ENCODE results near the gene CASP12.

Gene CASP12

DNA sequence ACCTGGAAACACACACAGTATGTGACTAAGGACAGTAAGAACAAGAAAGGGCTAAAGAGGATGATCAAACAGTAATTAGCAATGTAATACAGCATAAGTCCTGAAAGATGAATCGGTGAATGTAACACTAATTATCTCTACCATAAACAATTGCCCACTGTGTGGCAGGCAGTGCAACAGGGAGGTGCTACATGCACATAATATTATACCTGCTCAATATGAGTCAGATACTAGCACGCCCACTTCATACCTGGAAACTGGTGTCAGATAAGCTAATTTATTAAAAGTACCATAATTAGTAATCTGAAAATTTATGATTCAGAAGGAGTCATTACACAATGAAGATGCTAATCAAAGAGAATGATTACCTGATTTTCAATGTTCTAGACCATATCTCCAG is 14.9 kb downstream of the CASP12 start:
- DNase-seq, result no peak

DNA sequence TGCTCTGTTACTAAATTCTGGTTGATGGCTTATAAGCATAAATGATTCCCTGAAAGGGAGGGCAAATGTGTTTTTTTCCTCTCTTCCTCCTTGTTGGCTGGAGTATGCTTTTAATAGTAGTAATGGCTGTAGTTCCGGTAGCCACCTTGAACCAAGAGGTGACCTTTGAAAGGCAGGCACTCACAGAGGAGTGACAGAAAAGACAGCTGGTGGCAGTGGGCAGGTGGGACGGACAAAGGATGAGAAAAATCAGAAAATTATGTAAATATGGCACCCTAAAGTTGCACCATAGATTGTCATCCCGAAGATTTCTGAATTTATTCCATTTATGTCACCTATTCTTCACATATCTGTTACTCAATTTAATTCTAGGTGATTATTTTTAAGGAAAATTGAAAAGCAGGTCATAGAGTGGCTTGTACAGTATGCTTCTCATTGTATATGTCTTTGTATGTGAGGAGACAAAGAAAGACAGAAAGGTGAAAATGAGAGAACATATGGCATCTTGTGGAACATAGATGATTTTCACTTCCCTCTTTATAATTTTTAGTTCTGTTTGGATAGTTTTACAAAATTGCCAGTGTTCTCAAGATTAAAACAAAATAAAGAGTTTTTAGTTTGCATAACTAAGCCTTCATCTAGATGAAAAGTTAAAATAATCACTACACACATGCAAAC is 17.0 kb downstream of the CASP12 start:
- no peak for DNase-seq

DNA sequence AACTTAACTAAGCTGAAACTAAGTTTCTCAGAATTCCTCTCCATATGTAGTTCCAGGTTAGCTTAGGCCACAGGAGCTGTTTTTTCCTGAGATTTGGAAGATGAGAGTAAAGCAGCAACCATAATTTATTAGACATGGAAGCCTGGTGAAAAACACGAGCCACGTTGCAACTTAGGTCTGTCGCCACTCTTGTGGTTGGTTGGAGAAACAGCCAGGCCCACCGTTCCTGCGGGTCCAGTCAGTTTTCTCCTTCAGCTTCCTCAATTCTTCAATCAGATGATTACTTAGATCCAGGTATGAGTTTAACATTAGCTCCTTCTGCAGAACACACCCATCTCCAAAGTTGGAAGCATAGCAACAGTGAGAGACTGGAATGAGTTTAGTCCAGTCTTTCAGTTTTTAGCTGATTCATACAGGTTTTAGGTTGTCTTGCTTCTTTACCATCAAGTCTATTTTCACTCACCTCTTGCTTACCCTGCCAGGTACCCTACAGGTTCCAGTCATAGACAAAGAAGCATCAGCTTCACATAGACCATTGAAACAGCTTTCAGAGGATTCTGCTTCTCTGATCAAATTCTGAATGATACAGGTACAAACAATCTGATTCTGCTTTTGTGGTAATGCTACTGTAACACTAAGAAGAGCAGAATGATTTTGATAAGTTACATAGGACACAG is 18.6 kb downstream of the CASP12 start:
- no peak for DNase-seq

DNA sequence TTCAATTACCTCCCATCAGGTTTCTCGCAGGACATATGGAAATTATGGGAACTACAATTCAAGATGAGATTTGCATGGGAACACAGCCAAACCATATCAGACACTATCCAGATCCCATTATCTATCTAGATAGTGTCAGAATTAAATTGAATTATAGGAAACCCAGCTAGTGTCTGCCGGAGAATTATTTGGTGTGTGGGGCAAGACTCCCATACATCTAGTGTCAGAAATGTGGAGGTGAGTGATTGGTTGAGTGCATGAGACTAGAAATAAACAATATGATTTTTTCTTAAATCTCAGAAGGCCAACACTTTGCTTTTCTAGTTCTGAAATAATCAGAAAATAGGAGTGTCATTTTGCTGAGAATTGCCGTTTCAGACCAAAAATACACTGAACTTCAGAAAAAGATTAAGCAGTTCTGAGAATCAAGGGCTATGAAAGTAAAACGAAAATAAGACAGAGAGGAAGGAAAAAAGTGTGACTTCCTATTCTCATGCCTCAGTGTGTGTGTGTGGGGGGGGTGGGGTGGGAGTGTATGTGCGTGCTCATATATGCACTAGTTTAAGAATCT is 21.3 kb downstream of the CASP12 start:
- no peak for DNase-seq

DNA sequence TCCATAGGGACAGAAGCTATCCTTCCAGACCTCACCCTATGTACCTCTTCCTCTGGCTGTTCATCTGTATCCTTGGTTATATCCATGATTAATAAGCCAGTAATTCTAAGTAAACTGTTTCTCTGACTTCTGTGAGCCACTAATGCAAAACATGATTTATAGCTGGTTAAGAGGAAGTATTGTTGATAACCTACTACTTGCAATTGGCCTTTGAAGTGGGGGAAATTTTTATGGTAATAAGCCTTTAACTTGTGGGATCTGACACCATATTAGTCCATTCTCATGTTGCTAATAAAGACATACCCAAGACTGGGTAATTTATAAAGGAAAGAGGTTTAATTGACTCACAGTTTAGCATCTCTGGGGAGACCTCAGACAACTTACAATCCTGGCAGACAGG is 21.9 kb downstream of the CASP12 start:
- DNase-seq, result no peak

DNA sequence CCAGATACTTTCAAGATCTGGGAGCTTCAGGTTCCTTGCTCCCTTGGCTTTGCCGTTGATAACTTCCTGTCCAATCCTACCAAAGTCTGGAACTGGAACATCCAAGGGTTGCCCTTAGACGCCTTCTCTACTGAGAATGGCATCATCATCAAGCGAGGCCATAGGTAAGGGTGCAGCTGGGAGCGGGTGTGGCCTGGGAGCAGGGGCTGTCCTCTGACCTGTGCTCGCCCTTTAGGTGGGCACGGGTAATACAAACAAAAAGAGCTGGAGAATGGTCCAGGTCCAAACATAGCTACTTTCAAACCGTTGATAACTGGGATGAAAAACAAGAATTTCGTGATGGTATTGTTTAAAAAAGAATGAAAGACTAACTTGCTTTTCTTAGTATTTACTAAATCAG is 25.0 kb downstream of the CASP12 start:
- DNase-seq, result no peak

DNA sequence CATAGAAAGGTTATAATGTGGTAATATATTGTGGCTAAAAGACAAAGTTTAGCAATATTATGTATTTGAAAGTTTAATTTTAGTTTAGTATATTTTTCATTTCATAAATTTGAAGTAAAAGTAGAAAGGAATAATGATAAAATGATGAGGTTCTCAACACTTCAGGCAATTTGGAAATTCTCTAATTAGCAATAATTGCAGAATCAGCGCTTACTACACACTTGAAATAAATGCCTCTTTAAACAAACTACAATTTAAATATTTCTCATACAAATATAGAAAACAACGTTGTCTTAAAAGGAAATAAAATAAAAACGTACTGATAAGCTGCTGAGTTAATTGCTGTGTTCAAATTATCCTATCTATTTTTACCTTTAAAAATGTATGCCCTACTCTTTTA is 25.9 kb downstream of the CASP12 start:
- no peak for DNase-seq

DNA sequence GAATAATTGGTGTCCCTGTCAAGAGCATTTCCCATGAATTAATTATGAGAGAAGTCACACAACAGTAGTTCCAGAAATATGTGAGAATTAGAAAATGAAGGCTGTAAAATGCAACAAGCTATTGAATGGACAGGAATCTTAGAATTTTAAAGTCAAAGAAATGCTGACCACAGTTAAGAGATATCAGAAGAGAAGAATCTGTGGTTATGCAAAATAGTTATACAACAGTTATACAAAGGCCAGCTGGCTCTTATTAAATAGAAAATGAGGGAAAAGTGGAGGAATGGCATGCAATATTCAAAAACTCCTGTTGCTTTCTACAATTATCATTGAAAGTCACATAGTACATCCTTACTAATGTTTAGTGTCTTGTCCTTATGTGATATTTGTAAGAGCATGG is 27.4 kb downstream of the CASP12 start:
- no peak for DNase-seq

DNA sequence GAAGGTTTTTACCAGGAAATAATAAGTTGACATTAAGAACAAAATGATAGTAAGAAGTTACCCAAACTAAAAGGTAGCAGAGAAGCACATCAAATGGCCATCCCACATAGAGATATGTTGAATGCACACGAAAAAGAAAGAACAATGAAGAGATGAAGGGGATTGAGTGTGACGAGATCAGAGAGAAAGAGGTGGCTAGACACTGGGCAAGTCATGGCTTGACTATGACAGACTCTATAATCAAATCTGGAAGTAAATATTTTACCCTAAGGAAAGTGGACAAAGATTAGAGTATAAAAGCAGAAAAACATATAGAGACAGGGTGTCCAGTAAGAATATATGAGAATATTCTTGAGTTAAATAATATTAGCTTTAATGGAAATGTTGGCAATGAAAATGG is 31.4 kb downstream of the CASP12 start:
- no peak for DNase-seq

DNA sequence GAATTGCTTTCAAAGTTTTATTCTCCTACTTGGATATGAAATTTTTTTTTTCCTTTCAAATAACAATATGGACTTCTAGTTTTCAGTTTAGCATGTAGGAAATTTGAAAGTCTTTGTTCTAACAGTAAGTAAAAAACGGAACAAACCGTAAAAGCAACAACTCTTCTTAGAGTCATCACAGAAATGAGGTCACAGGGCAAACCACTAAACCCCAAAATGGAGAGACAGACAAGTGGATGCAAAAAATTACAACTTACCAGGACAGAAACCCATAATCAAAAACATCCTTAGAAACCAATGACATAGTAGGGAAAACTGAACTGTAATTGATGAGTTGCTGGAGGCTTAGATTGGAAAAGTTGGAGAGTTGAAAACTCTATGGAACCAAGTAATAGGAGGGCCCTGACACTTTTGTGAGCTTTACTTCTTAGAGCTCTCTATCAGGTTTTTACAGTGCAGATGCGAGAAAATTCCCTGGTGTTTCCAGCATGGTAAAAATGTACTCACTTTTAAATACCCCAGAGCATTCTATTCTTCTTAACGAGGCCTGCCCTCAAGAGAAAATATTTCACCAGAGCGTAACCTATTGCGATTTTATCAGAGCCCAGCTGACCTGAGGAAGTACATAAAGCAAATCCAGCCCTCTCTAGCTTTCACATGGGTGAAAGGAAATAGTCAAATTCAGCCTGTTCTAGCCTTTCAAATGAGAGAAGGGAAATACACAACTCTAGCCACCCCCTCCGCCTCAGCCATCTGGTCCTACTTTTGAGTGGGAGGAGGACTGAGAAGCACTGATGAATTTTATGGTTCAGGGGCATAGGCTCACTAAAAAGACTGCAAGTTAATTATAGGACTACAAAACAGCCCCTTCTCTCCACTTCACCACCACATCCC is 39.1 kb downstream of the CASP12 start:
- no peak for DNase-seq

DNA sequence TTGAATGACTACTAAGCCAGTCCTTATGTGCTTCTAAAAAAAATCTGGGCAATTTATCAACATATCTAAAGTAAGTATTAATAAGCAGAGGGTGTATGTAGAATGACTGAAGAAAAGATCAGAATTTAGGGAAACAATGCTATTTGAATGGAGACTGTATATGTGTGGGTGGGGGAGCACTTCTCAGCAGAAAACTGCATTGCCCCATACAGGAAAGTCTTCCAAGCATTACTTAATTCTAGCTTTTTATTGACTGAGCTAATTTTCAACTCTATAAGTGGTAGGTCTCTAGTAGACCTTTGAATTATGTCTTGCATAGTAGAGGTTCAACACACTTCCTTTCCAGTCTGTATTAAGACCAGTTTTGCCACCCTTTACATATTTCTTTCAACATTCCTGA is 41.7 kb downstream of the CASP12 start:
- no peak for DNase-seq

DNA sequence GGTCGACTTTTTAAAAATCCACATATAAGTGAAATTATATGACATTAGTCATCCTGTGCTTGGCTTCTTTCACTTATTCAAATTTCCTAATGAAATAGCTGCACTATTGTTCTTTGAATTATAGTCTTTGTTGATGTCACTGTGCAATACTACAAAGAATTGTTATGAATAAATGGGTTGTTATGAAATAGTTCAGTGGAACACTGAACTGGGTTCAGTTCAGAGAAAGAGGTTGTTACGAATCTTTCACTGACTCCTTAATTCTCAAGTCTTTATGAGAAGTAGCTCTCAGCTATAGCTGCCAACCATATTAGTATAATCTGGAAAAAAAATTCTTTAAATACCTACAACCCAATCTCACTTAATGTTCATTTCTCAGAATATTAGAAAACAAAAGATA is 42.3 kb downstream of the CASP12 start:
- DNase-seq, result no peak

DNA sequence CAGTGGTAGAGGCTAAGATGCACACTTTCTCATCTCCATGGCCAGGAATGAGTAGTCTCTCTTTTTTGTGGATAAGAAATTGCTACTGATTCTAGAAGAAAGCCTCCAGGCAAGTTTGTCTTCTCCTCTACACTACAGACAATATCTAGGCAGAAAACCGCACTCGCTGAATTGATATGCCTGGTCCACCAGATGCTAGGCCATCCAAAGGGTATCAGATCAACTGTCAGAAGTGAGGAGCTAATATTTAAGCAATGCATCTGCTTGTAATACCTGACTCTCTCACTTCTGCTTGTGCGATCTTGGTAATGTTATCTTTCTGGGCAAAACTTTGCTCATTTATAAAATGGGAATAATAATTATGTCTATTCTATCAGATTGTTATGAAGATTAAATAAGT is 45.0 kb downstream of the CASP12 start:
- DNase-seq, result no peak

DNA sequence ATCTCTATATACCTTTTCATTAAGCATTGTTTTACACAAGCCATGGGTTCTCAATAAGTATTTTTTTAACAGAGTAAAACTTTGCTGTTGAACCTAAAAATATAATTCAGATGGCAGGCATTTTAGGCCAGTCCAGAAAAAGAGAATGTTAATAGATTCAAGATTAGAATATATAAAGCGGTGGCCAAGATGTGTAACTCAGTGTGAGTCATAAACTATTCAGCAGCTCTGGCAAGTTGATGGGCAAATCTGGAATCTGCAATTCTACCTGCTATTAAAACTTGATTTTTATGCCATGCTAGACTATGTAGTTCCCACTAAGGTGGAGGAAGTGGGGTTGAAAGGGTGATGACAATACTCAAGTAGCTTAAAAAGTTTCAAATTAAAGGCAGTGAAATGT is 45.4 kb downstream of the CASP12 start:
- DNase-seq, result no peak

DNA sequence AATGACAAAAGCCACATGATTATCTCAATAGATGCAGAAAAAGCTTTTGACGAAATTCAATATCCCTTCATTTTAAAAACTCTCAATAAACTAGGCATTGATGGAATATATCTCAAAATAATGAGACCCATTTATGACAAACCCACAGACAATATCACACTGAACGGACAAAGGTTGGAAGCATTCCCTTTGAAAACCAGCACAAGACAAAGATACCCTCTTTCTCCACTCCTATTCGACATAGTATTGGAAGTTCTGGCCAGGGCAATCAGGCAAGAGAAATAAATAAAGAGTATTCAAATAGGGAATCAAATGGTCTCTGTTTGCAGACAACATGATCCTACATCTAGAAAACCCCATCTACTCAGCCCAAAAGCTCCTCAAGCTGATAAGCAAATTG is 52.0 kb downstream of the CASP12 start:
- DNase-seq, result no peak

DNA sequence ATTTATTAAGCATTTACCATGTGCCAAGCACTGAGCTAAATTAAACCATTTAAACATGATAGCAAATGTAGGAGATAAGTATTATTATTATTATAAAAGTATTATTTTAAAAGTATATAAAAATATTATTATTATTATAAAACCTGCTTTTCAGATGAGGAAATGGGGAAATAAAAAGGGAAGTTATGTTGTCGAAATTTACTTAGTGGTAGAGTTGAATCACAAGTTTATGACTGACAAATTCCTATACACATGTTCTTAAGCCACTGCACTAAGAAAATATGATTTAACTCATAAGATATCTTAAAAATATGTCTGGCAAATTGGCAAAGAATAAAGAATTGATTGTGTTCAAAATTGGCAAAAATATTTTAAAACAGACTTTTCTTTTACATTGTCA is 53.8 kb downstream of the CASP12 start:
- no peak for DNase-seq

DNA sequence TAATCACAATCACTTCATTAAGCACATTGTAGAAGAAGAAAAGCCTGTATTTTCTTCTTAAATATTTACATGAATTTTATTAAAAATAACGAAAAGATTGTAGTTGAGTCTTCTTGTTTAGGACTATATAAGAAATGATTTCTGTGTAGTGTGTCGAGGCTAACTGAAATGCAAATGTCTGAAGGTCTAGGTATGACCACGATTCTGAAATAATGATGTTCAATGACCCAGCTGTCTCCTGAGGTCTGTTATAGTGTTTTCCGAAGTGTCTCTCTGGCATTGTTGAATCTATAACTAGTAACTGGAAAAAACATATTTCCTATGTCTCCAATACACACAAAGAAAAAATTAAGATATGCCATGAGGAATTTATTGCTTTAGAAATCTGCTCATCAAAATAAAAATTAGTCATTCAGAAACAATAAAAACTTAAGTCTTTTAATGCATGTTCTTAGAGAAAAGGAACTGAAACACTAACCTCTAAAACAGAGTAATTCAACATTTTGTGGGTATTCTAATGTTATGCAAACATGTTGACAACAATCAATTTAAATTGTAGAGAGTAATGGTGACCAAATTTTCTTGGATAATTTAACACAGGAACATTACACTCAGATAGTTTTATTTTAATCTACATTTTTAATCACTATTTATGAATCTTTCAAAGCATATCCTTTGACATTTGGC is 55.0 kb downstream of the CASP12 start:
- DNase-seq, result no peak

DNA sequence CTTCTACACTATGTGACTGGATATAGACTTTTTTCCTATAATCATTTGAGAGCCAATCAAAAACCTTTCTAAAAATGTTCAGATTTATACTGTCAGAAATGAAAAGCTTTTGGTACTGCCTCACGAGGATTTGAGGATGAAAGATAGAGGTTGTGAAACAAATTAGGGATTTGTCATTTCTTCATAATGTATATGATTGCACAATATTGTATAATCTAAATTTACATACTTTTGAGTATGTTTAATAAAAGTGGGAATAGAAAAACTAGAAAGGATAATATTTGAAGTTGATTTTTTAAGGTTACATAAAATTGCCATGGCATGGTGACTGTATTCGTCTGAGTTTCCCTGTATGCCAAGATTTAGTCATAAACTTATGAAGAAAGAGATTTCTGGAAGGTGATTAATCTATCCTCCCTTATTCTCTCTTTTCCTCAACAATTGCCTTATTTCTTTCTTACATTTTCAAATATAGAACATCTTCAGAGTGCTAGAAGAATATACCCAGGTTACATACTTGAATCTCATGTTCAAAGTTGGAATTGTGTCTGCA is 56.2 kb downstream of the CASP12 start:
- DNase-seq, result no peak

DNA sequence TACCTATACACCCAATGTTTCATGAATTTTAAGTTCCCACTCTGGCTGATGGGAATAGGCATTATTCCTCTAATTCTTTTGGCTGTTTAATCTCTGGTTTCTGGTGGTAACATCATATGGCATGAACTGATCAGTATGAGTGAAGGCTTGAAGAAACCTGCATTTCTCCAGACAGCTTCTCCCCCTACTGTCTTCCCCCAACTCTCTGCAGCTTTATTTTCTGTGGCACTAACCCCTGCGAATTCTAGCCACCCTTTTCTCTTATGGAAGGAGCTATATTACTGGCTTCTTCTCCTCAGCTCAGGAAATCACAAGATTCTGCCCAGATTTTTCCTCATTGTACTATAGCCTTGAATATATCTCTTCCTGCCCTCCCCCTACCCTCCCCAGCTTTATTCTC is 57.1 kb downstream of the CASP12 start:
- no peak for DNase-seq

DNA sequence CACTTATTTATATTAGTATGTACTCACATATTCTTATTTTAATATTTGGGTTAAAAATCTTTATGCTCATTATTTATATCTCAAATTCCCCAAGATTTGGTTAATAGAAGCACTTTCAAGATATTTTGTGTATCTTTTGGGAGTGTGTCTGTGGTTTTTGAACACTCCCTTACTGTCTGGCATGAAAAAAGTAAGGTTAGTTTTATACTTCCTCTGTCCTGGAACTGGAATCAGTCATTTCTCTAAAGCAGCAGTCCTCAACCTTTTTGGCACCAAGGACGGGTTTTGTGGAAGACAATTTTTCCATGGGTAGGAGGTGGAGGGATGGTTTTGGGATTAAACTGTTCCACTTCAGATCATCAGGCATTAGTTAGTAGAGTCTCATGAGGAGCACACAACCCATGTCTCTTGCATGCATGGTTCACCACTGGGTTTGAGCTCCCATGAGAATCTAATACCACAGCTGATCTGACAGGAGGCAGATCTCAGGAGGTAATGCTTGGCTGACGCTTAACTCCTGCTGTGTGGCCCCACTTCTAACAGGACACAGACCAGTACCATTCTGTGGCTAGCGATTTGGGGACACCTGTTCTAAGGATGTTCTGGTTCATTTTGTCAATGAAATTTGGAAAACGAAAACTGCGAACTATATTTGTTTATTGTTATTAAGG is 60.2 kb downstream of the CASP12 start:
- no peak for DNase-seq

DNA sequence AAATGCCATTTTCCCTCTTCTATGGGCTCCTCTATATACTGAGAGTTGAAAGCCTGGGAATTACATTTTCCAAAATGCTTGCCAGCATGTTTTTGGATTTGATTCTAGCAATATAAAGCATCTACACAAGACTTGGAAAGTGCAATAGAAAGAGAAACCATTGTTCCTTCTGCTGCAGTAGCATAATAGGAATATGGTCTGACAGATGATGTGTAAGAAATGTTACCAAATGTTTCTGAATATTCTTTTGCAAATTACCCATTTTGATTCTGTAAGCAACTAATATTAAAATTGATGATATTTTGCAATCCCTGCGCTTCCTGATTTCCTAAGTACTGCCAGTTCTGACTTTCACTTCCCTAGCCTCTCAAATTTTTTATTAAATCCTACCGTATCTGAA is 61.6 kb downstream of the CASP12 start:
- DNase-seq, result no peak

Measured in NCI-H2107 (cell line).